Common myeloid progenitor, CD34-positive (primary cell): ENCODE data around the gene SMAD2.
"Not testable (repeated sequence)": the region's sequence is repeated elsewhere in the genome, so short reads cannot be mapped to it uniquely, and the experiment has no call there.

Experiments
- CTCF ChIA-PET: fragments of 350-600 bp; sonication (Branson Sonifier 250); formaldehyde crosslinking; loops from one replicate; lab custom pipeline; 2021; ENCODE audit warnings: antibody characterized with exemption; lab: Charles Lee
- POLR2A ChIA-PET: fragments of 350-600 bp; sonication (Branson Sonifier 250); formaldehyde crosslinking; loops from one replicate; lab custom pipeline; 2021; ENCODE audit warnings: antibody characterized with exemption; lab: Charles Lee
- DNase-seq, 3 donors: peaks; one replicate each; pipeline versions ENCODE4 v3.0.0 to v3.0.0-alpha.2; 2013
- H3K27ac ChIP-seq, 2 experiments: 1 replicate in 1 of 2; 2 replicates in 1 of 2; pipeline ENCODE4 v1.7.0; 2013; ENCODE audit warnings: inconsistent platforms in 2 of 2, low read length in 2 of 2, mild to moderate bottlenecking in 2 of 2, low read depth in 1 of 2, moderate library complexity in 1 of 2; ENCODE audit not compliant: severe bottlenecking in 2 of 2, insufficient read depth in 1 of 2, poor library complexity in 1 of 2
- H3K27me3 ChIP-seq, 5 experiments: replicated peaks in 2 of 5; 1 replicate in 3 of 5; 2 replicates in 2 of 5; pipeline versions ENCODE4 v1.6.1 to v1.7.0; 2013; ENCODE audit warnings: low read length in 4 of 5, mild to moderate bottlenecking in 2 of 5, moderate library complexity in 2 of 5, inconsistent platforms in 1 of 5; ENCODE audit not compliant: insufficient read depth in 5 of 5, control insufficient read depth in 4 of 5
- H3K36me3 ChIP-seq, 4 experiments: 1 replicate in 2 of 4; 2 replicates in 2 of 4; pipeline versions ENCODE4 v1.6.1 to v1.7.0; 2013; ENCODE audit warnings: low read length in 3 of 4, control low read depth in 1 of 4, mild to moderate bottlenecking in 1 of 4; ENCODE audit not compliant: control insufficient read depth in 4 of 4, insufficient read depth in 4 of 4
- H3K4me1 ChIP-seq, 4 experiments: 1 replicate in 3 of 4; 2 replicates in 1 of 4; pipeline versions ENCODE4 v1.6.1 to v1.7.1; 2013; ENCODE audit warnings: low read length in 3 of 4, mild to moderate bottlenecking in 3 of 4, control low read depth in 1 of 4, inconsistent platforms in 1 of 4, moderate library complexity in 1 of 4; ENCODE audit not compliant: control insufficient read depth in 4 of 4, insufficient read depth in 4 of 4; ENCODE audit errors: control extremely low read depth in 1 of 4
- H3K4me3 ChIP-seq, 7 experiments: 1 replicate in 4 of 7; 2 replicates in 3 of 7; pipeline versions ENCODE4 v1.5.1 to v1.7.0; 2013; ENCODE audit warnings: mild to moderate bottlenecking in 7 of 7, low read length in 6 of 7, moderate library complexity in 6 of 7, inconsistent platforms in 2 of 7, low read depth in 2 of 7, control low read depth in 1 of 7; ENCODE audit not compliant: insufficient read depth in 4 of 7, control insufficient read depth in 1 of 7; ENCODE audit errors: extremely low read depth in 1 of 7
- H3K9me3 ChIP-seq, 5 experiments: 1 replicate in 4 of 5; 2 replicates in 1 of 5; pipeline versions ENCODE4 v1.6.1 to v1.7.1; 2013; ENCODE audit warnings: low read length in 4 of 5, mild to moderate bottlenecking in 2 of 5, inconsistent platforms in 1 of 5, low read depth in 1 of 5, moderate library complexity in 1 of 5; ENCODE audit not compliant: control insufficient read depth in 4 of 5, insufficient read depth in 2 of 5; ENCODE audit errors: control extremely low read depth in 1 of 5
- WGBS: methylation state at CpG from one replicate; pipeline ENCODE4 v1.1.5; 2013; ENCODE audit not compliant: insufficient coverage; 5-methylcytosine and 5-hydroxymethylcytosine counted together

Gene SMAD2

DNA sequence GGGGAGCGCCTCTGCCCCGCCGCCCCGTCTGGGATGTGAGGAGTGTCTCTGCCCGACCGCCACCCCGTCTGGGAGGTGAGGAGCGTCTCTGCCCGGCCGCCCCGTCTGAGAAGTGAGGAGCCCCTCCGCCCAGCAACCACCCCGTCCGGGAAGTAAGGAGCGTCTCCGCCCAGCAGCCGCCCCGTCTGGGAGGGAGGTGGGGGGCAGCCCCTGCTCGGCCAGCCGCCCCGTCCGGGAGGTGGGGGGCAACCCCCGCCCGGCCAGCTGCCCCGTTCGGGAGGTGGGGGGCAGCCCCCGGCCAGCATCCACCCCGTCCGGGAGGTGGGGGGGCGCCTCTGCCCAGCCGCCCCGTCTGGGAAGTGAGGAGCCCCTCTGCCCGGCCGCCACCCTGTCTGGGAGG is 102.4 kb downstream of the SMAD2 start:
- H3K4me3 ChIP-seq, DNase-seq, H3K9me3 ChIP-seq, POLR2A ChIA-PET, H3K27ac ChIP-seq, H3K4me1 ChIP-seq, CTCF ChIA-PET, H3K27me3 ChIP-seq: not testable (repeated sequence)
- H3K36me3 ChIP-seq: peaks cover 0 to 30% (median 10%) of the 10 kb centered on the region in 4 experiments
- WGBS: 100% methylated on average over 3 of the region's 34 CpGs

DNA sequence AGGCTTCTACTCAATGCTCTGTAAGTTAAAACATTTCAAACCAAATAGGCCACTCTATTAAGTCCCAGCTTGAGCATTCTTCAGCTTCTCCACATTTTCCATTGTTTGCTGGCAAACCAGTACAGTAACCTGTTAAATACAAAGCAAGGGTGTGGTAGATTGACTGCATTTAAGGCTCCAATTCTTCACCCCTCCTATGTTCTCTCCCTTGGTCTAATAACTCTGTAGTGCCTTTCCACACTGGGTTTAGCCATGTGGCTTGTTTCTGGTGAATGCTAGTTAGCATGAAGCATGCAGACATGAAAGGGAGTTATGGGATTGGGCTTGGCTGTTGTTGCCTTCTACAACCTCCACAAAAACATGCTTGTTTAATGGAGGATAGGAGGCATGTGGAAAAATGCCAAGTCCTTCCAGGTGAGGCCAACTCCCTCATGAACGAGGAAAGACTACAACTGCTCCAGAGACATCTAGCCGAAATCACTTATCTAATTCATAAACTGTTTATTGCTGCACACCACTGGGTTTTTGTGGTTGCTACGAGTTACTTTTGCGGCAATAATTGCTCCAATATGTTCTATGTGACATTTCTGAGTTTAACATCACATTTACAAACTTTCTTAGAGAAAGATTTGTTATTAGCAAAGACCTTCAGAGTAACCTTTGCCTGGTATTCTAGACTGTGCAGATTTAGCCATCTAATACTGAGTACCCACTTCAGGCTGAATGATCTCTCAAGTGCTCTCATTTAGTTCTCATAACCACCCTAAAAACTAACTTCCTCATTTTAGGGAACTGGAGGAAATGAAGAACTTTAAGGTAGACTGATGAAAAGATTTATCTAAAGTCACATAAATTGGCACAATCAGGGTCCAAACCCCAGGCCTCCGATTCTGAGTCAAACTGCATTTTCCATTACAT is 104.0 kb downstream of the SMAD2 start:
- ChIA-PET CTCF (no interaction called here), POLR2A (no interaction called here)
- no peak overlapping the region for H3K27ac ChIP-seq
- no peak for DNase-seq
- H3K27me3 ChIP-seq: no peaks in the 10 kb centered on the region
- H3K4me3 ChIP-seq: no peak overlapping the region
- H3K9me3 ChIP-seq: no peaks in the 10 kb centered on the region
- H3K4me1 ChIP-seq: no peaks in the 10 kb centered on the region
- H3K36me3 ChIP-seq: peaks cover 0 to 33% (median 8%) of the 10 kb centered on the region in 4 experiments
- WGBS: 93% methylated on average over 4 of the region's 5 CpGs

DNA sequence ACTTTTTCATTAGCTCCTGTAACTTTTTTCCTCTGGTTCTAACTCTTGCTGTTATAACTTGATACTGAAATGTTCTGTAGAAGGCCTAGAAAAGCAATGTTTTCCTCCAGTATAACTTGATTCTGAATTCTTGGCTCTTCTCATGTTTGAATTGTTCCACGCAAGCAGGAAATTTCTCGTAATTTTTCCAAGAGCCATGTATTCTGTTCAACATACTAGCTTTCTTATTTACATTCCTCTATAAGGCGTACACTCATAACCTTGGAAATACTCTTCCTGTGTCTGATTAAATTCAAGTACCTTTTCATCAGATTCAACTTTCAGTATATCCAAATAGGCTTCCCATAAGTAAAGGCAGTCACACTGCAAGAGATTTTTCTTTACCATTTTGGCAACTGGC is 109.1 kb downstream of the SMAD2 start:
- 91% methylated on average over 3 of the region's 3 CpGs for WGBS
- Histone ChIP-seq H3K27ac (no peak overlapping the region), H3K4me1 (no peaks in the 10 kb centered on the region), H3K4me3 (no peak overlapping the region), H3K36me3 (peaks cover 0 to 27% (median 4%) of the 10 kb centered on the region in 4 experiments), H3K27me3 (no peaks in the 10 kb centered on the region), H3K9me3 (no peaks in the 10 kb centered on the region)
- ChIA-PET CTCF (interaction anchor here (0.6 kb wide), 1 partner anchor 1775 kb away, joined by 3 read pairs; no protein-coding TSS in a partner anchor), POLR2A (no interaction called here)
- no peak for DNase-seq

GRCh38 chr18:47817795-47818077 is 112.7 kb downstream of the SMAD2 start:
- CTCF ChIA-PET: interaction anchor here (1.0 to 1.3 kb wide), 2 partner anchors 15 to 627 kb away, joined by 3 read pairs; no protein-coding TSS in a partner anchor

GRCh38 chr18:47817017-47817794 is 113.3 kb downstream of the SMAD2 start:
- no peak for DNase-seq
- CTCF ChIA-PET: interaction anchor here (1.0 kb wide), 1 partner anchor 628 kb away, joined by 3 read pairs; no protein-coding TSS in a partner anchor
- H3K4me3 ChIP-seq: no peak overlapping the region

More at GRCh38 chr18:47817795-47818077, 112.7 kb downstream of the SMAD2 start:
- H3K9me3 ChIP-seq: no peaks in the 10 kb centered on the region
- H3K27me3 ChIP-seq: no peaks in the 10 kb centered on the region
- H3K27ac ChIP-seq: no peak overlapping the region
- DNase-seq: no peak
- no CpG with 5 or more reads among the region's 1 CpG for WGBS
- peaks cover 0 to 6% (median 1%) of the 10 kb centered on the region in 4 experiments for H3K36me3 ChIP-seq
- H3K4me3 ChIP-seq: no peak overlapping the region
- POLR2A ChIA-PET: no interaction called here
- H3K4me1 ChIP-seq: no peaks in the 10 kb centered on the region

DNA sequence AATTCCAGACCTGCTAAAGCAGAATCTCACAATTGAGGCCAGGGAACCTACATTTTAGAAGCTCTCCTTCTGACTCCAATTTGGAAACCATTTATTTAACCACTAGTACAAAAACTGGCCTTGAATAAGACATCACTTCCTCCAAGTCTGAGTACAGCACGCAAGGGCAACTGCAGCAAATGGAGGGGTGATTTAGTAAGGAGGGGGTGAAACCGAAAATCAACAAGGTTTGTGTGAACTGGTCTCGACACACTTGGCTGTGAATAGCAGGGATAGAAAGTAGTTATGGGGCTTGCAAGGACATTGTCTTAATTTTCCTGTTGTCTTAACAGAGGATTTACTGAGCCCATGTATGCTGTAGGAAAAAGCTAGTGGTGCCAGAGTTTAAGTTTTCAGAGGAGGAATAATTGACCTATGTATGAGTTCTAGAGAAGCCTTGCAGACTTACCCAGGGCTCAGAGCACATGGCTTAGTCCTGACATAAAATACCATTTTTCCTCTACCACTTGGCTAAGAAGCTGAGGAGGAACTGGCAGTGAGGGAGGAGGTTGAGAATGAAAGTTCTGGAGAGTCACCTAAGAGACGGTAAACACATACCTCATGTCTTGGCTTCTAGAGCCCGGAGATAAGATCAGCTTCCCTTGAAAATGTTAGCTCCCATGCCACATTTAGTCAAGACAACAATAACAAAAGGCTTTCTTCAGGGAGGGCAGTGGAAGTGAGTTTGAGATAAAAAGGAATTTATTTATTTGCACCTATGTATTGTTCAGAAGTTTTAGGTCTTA is 114.8 kb downstream of the SMAD2 start:
- WGBS: 86% methylated on average over 3 of the region's 5 CpGs
- Histone ChIP-seq H3K27ac (no peak overlapping the region), H3K4me1 (no peaks in the 10 kb centered on the region), H3K27me3 (no peaks in the 10 kb centered on the region), H3K36me3 (peaks cover 0 to 6% (median 1%) of the 10 kb centered on the region in 4 experiments), H3K9me3 (no peaks in the 10 kb centered on the region), H3K4me3 (no peak overlapping the region)
- POLR2A ChIA-PET: no interaction called here
- CTCF ChIA-PET: interaction anchor here (0.9 kb wide), 1 partner anchor 9 kb away, joined by 3 read pairs; no protein-coding TSS in a partner anchor
- DNase-seq: no peak

More at GRCh38 chr18:47817017-47817794, 113.3 kb downstream of the SMAD2 start:
- POLR2A ChIA-PET: no interaction called here
- Histone ChIP-seq H3K27ac (no peak overlapping the region), H3K9me3 (no peaks in the 10 kb centered on the region), H3K4me1 (no peaks in the 10 kb centered on the region), H3K27me3 (no peaks in the 10 kb centered on the region), H3K36me3 (peaks cover 0 to 6% (median 1%) of the 10 kb centered on the region in 4 experiments)
- 100% methylated on average over 9 of the region's 9 CpGs for WGBS
